Measurements from ENCODE around the gene KCTD10. TPM values are rescaled to one million over a fixed set of nuclear protein-coding genes. Genes with fewer than 3 reads are reported as not detected.

Gene KCTD10
- total RNA-seq, 4 donors from 2014 or later, result 58.6 to 77.7 (median 67.2) TPM

DNA sequence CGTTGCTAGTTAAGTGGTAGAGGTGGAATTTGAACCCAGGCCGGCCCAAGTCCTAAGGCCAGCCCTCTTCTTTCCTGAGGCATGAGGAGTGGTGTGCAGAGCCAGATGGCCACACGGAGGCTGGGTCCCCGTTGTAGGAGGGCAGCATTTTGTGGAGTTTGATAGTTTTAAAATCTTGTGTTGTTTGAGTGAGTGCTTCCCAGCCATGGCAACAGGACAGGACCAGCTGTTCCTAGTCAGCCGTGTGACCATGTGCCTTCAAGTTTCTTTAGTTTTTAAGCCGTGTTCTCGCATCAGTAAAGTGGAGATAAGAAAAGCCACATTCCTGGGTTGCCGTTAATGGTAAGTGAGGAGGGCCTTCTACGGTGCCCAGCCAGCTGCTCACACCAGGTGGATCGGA, 44.7 kb upstream of the KCTD10 start:
- TF ChIP-seq, protein P1, sequence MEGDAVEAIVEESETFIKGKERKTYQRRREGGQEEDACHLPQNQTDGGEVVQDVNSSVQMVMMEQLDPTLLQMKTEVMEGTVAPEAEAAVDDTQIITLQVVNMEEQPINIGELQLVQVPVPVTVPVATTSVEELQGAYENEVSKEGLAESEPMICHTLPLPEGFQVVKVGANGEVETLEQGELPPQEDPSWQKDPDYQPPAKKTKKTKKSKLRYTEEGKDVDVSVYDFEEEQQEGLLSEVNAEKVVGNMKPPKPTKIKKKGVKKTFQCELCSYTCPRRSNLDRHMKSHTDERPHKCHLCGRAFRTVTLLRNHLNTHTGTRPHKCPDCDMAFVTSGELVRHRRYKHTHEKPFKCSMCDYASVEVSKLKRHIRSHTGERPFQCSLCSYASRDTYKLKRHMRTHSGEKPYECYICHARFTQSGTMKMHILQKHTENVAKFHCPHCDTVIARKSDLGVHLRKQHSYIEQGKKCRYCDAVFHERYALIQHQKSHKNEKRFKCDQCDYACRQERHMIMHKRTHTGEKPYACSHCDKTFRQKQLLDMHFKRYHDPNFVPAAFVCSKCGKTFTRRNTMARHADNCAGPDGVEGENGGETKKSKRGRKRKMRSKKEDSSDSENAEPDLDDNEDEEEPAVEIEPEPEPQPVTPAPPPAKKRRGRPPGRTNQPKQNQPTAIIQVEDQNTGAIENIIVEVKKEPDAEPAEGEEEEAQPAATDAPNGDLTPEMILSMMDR (IDR thresholded peaks at IDR 0.05), result no peak
- no peak for TF ChIP-seq EP300 (IDR thresholded peaks at IDR 0.05)
- no peaks in the 10 kb centered on the region for H3K9me3 ChIP-seq
- no peaks in the 10 kb centered on the region for H3K4me1 ChIP-seq
- WGBS, 2 donors, result 85 to 86% methylated on average over 10 of the region's 10 CpGs
- no peak overlapping the region for H3K27ac ChIP-seq
- no peak overlapping the region for H3K4me3 ChIP-seq
- no peak for DNase-seq (ENCODE audit: low spot score in 2 of 2)
- H3K36me3 ChIP-seq, result peaks cover 0 to 98% (median 28%) of the 10 kb centered on the region in 3 donors
- no peaks in the 10 kb centered on the region for H3K27me3 ChIP-seq

- 80 to 91% methylated on average over 6 of the region's 6 CpGs for WGBS, 2 donors
- no peaks in the 10 kb centered on the region for H3K9me3 ChIP-seq
- H3K4me1 ChIP-seq, result no peaks in the 10 kb centered on the region
- no peak for DNase-seq (ENCODE audit: low spot score in 2 of 2)
- TF ChIP-seq EP300 (IDR thresholded peaks at IDR 0.05) (no peak), POLR2A (IDR thresholded peaks at IDR 0.05) (no peak)
- TF ChIP-seq, protein P1 (IDR thresholded peaks at IDR 0.05), result no peak
- peak overlapping the region in 1 of 4 donors; percentile 18 for H3K27ac ChIP-seq
- no peak overlapping the region for H3K4me3 ChIP-seq
- H3K27me3 ChIP-seq, result no peaks in the 10 kb centered on the region
- H3K36me3 ChIP-seq, result peaks cover 0 to 99% (median 30%) of the 10 kb centered on the region in 3 donors
Observed at GRCh38 chr12:109519787-109520186, 42.7 kb upstream of the KCTD10 start.

DNA sequence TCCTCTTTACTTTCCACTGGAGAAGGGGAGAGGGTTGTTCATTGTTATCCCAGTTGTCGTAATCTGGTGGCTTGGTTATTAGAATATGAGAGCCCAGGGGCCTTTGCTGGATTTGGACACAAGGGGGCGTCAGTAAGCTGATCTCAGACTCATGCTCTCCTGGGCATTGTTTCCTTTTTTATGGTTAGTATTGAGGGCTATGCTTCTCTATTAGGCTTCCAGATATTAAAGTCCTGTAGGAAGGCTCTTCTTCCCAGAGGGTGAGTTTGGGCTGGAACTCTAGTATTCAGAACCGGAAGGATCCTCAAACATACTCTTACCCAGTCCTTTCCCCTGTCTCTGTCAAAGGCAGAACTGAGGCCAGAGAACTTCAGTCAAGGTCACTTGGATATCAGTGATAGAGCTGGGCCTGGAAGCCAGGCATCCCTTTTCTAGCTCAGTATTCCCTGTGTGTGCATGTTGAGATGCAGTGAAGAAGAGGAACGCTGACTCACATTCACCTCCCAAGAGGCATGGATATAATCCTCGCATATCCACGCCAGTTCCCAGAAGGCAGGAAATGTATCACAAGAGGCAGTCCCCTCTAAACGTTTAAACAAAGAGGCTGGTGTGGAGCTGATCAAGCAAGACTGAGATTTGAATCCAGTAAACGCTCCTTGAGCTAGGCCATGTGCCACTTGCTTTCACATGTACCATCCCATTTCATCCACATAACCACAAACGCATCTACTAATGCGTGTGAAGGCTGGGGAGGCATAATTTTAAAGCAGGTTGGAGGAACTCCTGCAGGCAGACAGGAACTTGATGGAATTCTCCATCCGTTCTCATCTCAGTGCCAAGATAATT, 41.9 kb upstream of the KCTD10 start:
- DNase-seq (ENCODE audit: low spot score in 2 of 2), result peak; percentile 46 to 64
- no peaks in the 10 kb centered on the region for H3K9me3 ChIP-seq
- no peaks in the 10 kb centered on the region for H3K27me3 ChIP-seq
- H3K36me3 ChIP-seq, result peaks cover 0 to 99% (median 30%) of the 10 kb centered on the region in 3 donors
- H3K4me1 ChIP-seq, result no peaks in the 10 kb centered on the region
- TF ChIP-seq, protein P1 (IDR thresholded peaks at IDR 0.05), result peak; percentile 53 to 65 (median 63)
- TF ChIP-seq EP300 (IDR thresholded peaks at IDR 0.05), result peak in 1 of 2 donors; percentile 18
- no peak for TF ChIP-seq POLR2A (IDR thresholded peaks at IDR 0.05)
- peak overlapping the region in 1 of 4 donors; percentile 18 for H3K27ac ChIP-seq
- 53 to 60% methylated on average over 11 of the region's 11 CpGs for WGBS, 2 donors
- H3K4me3 ChIP-seq, result no peak overlapping the region

DNA sequence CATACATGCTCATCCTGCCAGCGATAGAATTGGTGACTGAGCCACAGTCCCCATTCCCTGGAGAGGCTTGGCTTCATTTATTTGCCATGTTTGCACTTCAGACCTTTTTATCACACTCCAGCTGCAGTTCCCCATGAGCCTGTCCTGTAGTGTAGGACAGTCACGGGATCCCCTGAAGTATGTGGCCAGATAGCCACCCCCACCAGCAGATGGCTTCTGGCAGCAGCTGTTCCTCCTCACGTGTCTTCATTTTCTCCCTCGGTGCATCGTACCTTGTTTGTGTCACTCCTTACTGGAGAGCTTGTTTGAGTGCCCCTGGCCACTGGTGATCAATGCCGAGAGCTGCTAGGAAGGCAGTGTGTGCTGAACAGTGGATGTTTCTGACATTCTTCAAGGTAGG, 40.5 kb upstream of the KCTD10 start:
- no peak for DNase-seq (ENCODE audit: low spot score in 2 of 2)
- no peaks in the 10 kb centered on the region for H3K9me3 ChIP-seq
- H3K4me1 ChIP-seq, result no peaks in the 10 kb centered on the region
- H3K4me3 ChIP-seq, result no peak overlapping the region
- H3K27me3 ChIP-seq, result no peaks in the 10 kb centered on the region
- WGBS, 2 donors, result 83 to 85% methylated on average over 6 of the region's 6 CpGs
- H3K27ac ChIP-seq, result no peak overlapping the region
- H3K36me3 ChIP-seq, result peaks cover 0 to 99% (median 27%) of the 10 kb centered on the region in 3 donors
- TF ChIP-seq EP300 (IDR thresholded peaks at IDR 0.05) (no peak), POLR2A (IDR thresholded peaks at IDR 0.05) (no peak)
- TF ChIP-seq, protein P1 (IDR thresholded peaks at IDR 0.05), result no peak

DNA sequence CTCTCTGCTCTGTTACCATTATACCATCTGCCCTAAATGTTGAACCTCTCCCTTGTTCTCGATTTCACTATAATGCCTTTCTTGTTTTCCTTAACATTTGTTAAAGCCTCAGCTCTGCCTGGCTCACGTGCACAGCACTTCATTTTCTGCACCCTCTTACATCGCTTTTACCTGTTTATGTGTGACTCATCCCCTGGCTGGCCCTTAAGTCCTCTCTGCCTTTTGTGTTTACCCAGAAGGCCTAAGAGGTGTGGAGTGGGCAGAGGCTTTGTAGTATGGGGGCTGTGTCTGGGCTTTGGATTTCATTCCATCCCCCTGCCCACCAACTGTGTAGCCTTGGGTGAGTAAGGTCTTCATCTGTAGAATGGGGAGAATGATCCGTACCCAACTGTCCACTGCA, 36.9 kb upstream of the KCTD10 start:
- H3K27ac ChIP-seq, result no peak overlapping the region
- WGBS, 2 donors, result 81 to 84% methylated on average over 4 of the region's 4 CpGs
- no peaks in the 10 kb centered on the region for H3K4me1 ChIP-seq
- no peaks in the 10 kb centered on the region for H3K27me3 ChIP-seq
- no peak overlapping the region for H3K4me3 ChIP-seq
- no peak for DNase-seq (ENCODE audit: low spot score in 2 of 2)
- no peaks in the 10 kb centered on the region for H3K9me3 ChIP-seq
- peaks cover 0 to 99% (median 34%) of the 10 kb centered on the region in 3 donors for H3K36me3 ChIP-seq
- no peak for TF ChIP-seq EP300 (IDR thresholded peaks at IDR 0.05)
- TF ChIP-seq POLR2A (IDR thresholded peaks at IDR 0.05), result no peak
- TF ChIP-seq, protein P1 (IDR thresholded peaks at IDR 0.05), result no peak
